Testis (tissue), 2 donors: ENCODE measurements around the gene DCUN1D1.

ENCODE experiments used
- CTCF ChIP-seq, 3 experiments: fragments of 450-650 bp in 2 of 3; fragments of 200-600 bp in 1 of 3; sonication (generic) in 1 of 3; IDR thresholded peaks; one replicate each; pipeline ENCODE4 v1.5.1; 2016 to 2019; ENCODE audit warnings: antibody characterized with exemption in 3 of 3, mild to moderate bottlenecking in 2 of 3, moderate library complexity in 1 of 3
- POLR2A ChIP-seq: fragments of 450-650 bp; IDR thresholded peaks from one replicate; pipeline ENCODE4 v1.6.1; 2017; ENCODE audit warnings: antibody characterized with exemption, mild to moderate bottlenecking, moderate library complexity

GRCh38 chr3:183022936-183023516 is 42.7 kb upstream of the DCUN1D1 start:
- TF ChIP-seq POLR2A, result no peak
- TF ChIP-seq CTCF (IDR thresholded peaks at IDR 0.05), result no peak
